SK-N-SH treated with all-trans-retinoic acid at 6 μM for 48 hours (cell line): ENCODE data around the gene RASSF1.

Experiments
- ATAC-seq: fragments of 200-7000 bp; cut with Tn5 transposase; 3 replicates; pipeline ENCODE4 v1.9.1; 2020; ENCODE audit warnings: mild to moderate bottlenecking, moderate library complexity
- ARNTL ChIP-seq: fragments of 450-650 bp; formaldehyde crosslinking; IDR thresholded peaks from 2 replicates; pipeline ENCODE4 v1.5.0; 2020; ENCODE audit warnings: low read depth, mild to moderate bottlenecking, moderate library complexity, borderline replicate concordance
- BACH2 ChIP-seq: fragments of 250-450 bp; sonication (Bioruptor Pico); IDR thresholded peaks from 2 replicates; pipeline ENCODE4 v1.9.0; 2021; ENCODE audit warnings: mild to moderate bottlenecking, borderline replicate concordance
- CSDC2 ChIP-seq: fragments of 250-450 bp; sonication (Bioruptor Pico); IDR thresholded peaks from 2 replicates; pipeline ENCODE4 v1.5.0; 2020; ENCODE audit warnings: mild to moderate bottlenecking, moderate library complexity
- ESRRG ChIP-seq: fragments of 250-450 bp; sonication (Bioruptor Pico); IDR thresholded peaks from 2 replicates; pipeline ENCODE4 v1.6.1; 2021; ENCODE audit warnings: mild to moderate bottlenecking
- GLIS3 ChIP-seq: fragments of 250-450 bp; sonication (Bioruptor Pico); IDR thresholded peaks from 2 replicates; pipeline ENCODE4 v1.5.0; 2020; ENCODE audit warnings: mild to moderate bottlenecking, moderate library complexity
- ISL1 ChIP-seq: fragments of 250-450 bp; sonication (Bioruptor Pico); IDR thresholded peaks from 2 replicates; pipeline ENCODE4 v2.1.2; 2022; ENCODE audit warnings: mild to moderate bottlenecking, moderate library complexity
- OSR1 ChIP-seq: fragments of 250-450 bp; sonication (Bioruptor Pico); IDR thresholded peaks from 2 replicates; pipeline ENCODE4 v1.8.0; 2022; ENCODE audit warnings: moderate library complexity, mild to moderate bottlenecking, inconsistent platforms
- PATZ1 ChIP-seq: fragments of 250-450 bp; sonication (Bioruptor Pico); IDR thresholded peaks from 2 replicates; pipeline ENCODE4 v1.8.0; 2020; ENCODE audit warnings: mild to moderate bottlenecking, moderate library complexity, borderline replicate concordance
- PPARA ChIP-seq: fragments of 250-450 bp; sonication (Bioruptor Pico); IDR thresholded peaks from 2 replicates; pipeline ENCODE4 v1.5.0; 2020; ENCODE audit warnings: mild to moderate bottlenecking, borderline replicate concordance
- RARB ChIP-seq: fragments of 250-450 bp; sonication (Bioruptor Pico); IDR thresholded peaks from 2 replicates; pipeline ENCODE4 v1.8.0; 2021; ENCODE audit warnings: mild to moderate bottlenecking, moderate library complexity
- SNAI2 ChIP-seq: fragments of 250-450 bp; sonication (Bioruptor Pico); IDR thresholded peaks from 2 replicates; pipeline ENCODE4 v1.5.0; 2020; ENCODE audit warnings: mild to moderate bottlenecking, moderate library complexity
- TCF4 ChIP-seq: fragments of 250-450 bp; sonication (Bioruptor Pico); IDR thresholded peaks from 2 replicates; pipeline ENCODE4 v1.8.0; 2021; ENCODE audit warnings: mild to moderate bottlenecking, moderate library complexity, borderline replicate concordance
- TOX ChIP-seq: fragments of 250-450 bp; sonication (Bioruptor Pico); IDR thresholded peaks from 2 replicates; pipeline ENCODE4 v1.8.0; 2021; ENCODE audit warnings: mild to moderate bottlenecking, moderate library complexity, borderline replicate concordance
- ZC3H10 ChIP-seq: fragments of 250-450 bp; sonication (Bioruptor Pico); IDR thresholded peaks from 2 replicates; pipeline ENCODE4 v1.5.1; 2021; ENCODE audit warnings: mild to moderate bottlenecking, moderate library complexity
- ZFP3 ChIP-seq: fragments of 250-450 bp; sonication (Bioruptor Pico); IDR thresholded peaks from 2 replicates; pipeline ENCODE4 v1.5.0; 2020; ENCODE audit warnings: mild to moderate bottlenecking, moderate library complexity
- ZFP30 ChIP-seq: fragments of 450-650 bp; formaldehyde crosslinking; IDR thresholded peaks from 2 replicates; pipeline ENCODE4 v1.5.0; 2022; ENCODE audit warnings: mild to moderate bottlenecking, moderate library complexity
- ZNF565 ChIP-seq: fragments of 450-650 bp; formaldehyde crosslinking; conservative IDR thresholded peaks from 2 replicates; pipeline ENCODE4 v1.5.0; 2020; ENCODE audit warnings: low read depth, mild to moderate bottlenecking, moderate library complexity
- ZNF8 ChIP-seq: fragments of 450-650 bp; formaldehyde crosslinking; IDR thresholded peaks from 2 replicates; pipeline ENCODE4 v1.5.0; 2020; ENCODE audit warnings: mild to moderate bottlenecking, moderate library complexity
- TF ChIP-seq, protein P1 (sequence below): fragments of 250-450 bp; sonication (Bioruptor Pico); IDR thresholded peaks from 2 replicates; pipeline ENCODE4 v1.5.0; 2020; ENCODE audit warnings: mild to moderate bottlenecking, moderate library complexity
- TF ChIP-seq, protein P2 (sequence below): fragments of 250-450 bp; sonication (Bioruptor Pico); IDR thresholded peaks from 2 replicates; pipeline ENCODE4 v1.8.0; 2021; ENCODE audit warnings: low read depth, mild to moderate bottlenecking, moderate library complexity, borderline replicate concordance
- TF ChIP-seq, protein P3 (sequence below): fragments of 250-450 bp; sonication (Bioruptor Pico); IDR thresholded peaks from 2 replicates; pipeline ENCODE4 v1.5.1; 2020; ENCODE audit warnings: low read depth, mild to moderate bottlenecking, moderate library complexity
- TF ChIP-seq, protein P4 (sequence below): fragments of 250-450 bp; sonication (Bioruptor Pico); IDR thresholded peaks from 2 replicates; pipeline ENCODE4 v1.5.1; 2021; ENCODE audit warnings: mild to moderate bottlenecking, moderate library complexity

RASSF1 gene

DNA sequence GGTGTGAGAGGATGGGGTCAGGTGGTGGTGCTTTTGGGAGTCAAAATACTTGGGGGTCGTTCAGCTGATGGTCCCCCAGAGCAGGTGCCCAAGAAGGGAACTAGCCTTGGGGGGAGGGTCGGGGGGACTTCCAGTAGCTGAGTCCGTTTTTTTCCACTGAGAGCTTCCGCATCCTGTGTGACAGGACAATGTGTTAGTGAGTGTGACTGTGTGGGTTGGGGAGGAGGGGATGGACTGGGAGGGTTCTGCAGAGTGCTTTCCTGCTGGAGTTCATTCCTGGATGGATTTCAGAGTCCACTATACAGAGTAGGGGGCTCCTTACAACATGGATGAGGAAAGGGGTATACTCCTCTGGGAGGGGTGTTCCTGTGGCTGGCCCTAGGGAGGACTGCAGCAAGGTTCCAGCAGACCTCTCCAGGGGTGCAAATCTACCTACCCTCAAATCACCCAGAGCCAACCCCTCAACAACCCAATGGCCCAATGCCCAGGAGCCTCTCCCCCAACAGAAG lies 17.5 kb downstream of the RASSF1 start:
- no peak for ATAC-seq
- TF ChIP-seq ZFP30 (CRISPR knock-in tag) (no peak), ZFP3 (CRISPR knock-in tag) (no peak), RARB (CRISPR knock-in tag) (no peak), TCF4 (CRISPR knock-in tag) (no peak), ZC3H10 (no peak), PPARA (CRISPR knock-in tag) (no peak), TOX (no peak), ISL1 (no peak), ESRRG (CRISPR knock-in tag) (no peak), ARNTL (CRISPR knock-in tag) (no peak), OSR1 (CRISPR knock-in tag) (no peak), SNAI2 (no peak), GLIS3 (no peak), ZNF565 (CRISPR knock-in tag) (no peak)
- TF ChIP-seq, protein P1, sequence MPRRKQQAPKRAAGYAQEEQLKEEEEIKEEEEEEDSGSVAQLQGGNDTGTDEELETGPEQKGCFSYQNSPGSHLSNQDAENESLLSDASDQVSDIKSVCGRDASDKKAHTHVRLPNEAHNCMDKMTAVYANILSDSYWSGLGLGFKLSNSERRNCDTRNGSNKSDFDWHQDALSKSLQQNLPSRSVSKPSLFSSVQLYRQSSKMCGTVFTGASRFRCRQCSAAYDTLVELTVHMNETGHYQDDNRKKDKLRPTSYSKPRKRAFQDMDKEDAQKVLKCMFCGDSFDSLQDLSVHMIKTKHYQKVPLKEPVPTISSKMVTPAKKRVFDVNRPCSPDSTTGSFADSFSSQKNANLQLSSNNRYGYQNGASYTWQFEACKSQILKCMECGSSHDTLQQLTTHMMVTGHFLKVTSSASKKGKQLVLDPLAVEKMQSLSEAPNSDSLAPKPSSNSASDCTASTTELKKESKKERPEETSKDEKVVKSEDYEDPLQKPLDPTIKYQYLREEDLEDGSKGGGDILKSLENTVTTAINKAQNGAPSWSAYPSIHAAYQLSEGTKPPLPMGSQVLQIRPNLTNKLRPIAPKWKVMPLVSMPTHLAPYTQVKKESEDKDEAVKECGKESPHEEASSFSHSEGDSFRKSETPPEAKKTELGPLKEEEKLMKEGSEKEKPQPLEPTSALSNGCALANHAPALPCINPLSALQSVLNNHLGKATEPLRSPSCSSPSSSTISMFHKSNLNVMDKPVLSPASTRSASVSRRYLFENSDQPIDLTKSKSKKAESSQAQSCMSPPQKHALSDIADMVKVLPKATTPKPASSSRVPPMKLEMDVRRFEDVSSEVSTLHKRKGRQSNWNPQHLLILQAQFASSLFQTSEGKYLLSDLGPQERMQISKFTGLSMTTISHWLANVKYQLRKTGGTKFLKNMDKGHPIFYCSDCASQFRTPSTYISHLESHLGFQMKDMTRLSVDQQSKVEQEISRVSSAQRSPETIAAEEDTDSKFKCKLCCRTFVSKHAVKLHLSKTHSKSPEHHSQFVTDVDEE (CRISPR knock-in tag) = no peak
- TF ChIP-seq, protein P2, sequence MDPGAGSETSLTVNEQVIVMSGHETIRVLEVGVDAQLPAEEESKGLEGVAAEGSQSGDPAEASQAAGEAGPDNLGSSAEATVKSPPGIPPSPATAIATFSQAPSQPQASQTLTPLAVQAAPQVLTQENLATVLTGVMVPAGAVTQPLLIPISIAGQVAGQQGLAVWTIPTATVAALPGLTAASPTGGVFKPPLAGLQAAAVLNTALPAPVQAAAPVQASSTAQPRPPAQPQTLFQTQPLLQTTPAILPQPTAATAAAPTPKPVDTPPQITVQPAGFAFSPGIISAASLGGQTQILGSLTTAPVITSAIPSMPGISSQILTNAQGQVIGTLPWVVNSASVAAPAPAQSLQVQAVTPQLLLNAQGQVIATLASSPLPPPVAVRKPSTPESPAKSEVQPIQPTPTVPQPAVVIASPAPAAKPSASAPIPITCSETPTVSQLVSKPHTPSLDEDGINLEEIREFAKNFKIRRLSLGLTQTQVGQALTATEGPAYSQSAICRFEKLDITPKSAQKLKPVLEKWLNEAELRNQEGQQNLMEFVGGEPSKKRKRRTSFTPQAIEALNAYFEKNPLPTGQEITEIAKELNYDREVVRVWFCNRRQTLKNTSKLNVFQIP (CRISPR knock-in tag) = no peak

GRCh38 chr3:50322386-50323091 lies 18.1 kb downstream of the RASSF1 start, which contains the start of gene HYAL2:
Gene HYAL2, minus strand, starts transcription at chr3:50322745. Its CDS starts 2,256 bp downstream, at chr3:50320489.
- no peak for ATAC-seq
- TF ChIP-seq TOX (no peak), ZC3H10 (no peak), TCF4 (CRISPR knock-in tag) (no peak), GLIS3 (no peak), ZFP30 (CRISPR knock-in tag) (no peak), PATZ1 (CRISPR knock-in tag) (no peak), ZNF8 (CRISPR knock-in tag) (no peak), SNAI2 (no peak), RARB (CRISPR knock-in tag) (no peak), CSDC2 (no peak), ZFP3 (CRISPR knock-in tag) (no peak), OSR1 (CRISPR knock-in tag) (no peak), ISL1 (no peak), ARNTL (CRISPR knock-in tag) (no peak)
- TF ChIP-seq, protein P3, sequence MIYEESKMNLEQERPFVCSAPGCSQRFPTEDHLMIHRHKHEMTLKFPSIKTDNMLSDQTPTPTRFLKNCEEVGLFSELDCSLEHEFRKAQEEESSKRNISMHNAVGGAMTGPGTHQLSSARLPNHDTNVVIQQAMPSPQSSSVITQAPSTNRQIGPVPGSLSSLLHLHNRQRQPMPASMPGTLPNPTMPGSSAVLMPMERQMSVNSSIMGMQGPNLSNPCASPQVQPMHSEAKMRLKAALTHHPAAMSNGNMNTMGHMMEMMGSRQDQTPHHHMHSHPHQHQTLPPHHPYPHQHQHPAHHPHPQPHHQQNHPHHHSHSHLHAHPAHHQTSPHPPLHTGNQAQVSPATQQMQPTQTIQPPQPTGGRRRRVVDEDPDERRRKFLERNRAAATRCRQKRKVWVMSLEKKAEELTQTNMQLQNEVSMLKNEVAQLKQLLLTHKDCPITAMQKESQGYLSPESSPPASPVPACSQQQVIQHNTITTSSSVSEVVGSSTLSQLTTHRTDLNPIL (CRISPR knock-in tag) = no peak

DNA sequence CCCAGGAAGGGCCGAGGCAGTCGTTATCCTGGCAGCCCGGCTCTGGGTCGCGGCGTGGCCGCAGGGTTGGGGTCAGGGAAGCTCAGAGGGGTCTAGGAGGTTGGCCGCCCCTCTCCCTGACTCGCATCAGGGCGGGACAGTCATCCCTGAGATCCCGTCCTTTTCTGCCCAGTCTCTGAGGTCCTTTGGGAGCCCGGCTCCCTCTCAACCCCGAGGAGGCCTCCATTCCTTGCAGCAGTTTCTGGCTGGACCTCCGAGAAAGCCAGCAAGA lies 18.6 kb downstream of the RASSF1 start:
- ATAC-seq = no peak

More for the DNA sequence above, 18.6 kb downstream of the RASSF1 start:
- TF ChIP-seq TCF4 (CRISPR knock-in tag) (no peak), ESRRG (CRISPR knock-in tag) (no peak), PPARA (CRISPR knock-in tag) (no peak), BACH2 (no peak), ZC3H10 (no peak), PATZ1 (CRISPR knock-in tag) (no peak), ARNTL (CRISPR knock-in tag) (no peak), TOX (no peak)
- TF ChIP-seq, protein P4, sequence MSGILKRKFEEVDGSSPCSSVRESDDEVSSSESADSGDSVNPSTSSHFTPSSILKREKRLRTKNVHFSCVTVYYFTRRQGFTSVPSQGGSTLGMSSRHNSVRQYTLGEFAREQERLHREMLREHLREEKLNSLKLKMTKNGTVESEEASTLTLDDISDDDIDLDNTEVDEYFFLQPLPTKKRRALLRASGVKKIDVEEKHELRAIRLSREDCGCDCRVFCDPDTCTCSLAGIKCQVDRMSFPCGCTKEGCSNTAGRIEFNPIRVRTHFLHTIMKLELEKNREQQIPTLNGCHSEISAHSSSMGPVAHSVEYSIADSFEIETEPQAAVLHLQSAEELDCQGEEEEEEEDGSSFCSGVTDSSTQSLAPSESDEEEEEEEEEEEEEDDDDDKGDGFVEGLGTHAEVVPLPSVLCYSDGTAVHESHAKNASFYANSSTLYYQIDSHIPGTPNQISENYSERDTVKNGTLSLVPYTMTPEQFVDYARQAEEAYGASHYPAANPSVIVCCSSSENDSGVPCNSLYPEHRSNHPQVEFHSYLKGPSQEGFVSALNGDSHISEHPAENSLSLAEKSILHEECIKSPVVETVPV (CRISPR knock-in tag) = no peak
